ENCODE measurements around the gene CCN5.
A peak's percentile ranks its signal among the peaks of the same experiment; 100 is the strongest.

The CCN5 gene

DNA sequence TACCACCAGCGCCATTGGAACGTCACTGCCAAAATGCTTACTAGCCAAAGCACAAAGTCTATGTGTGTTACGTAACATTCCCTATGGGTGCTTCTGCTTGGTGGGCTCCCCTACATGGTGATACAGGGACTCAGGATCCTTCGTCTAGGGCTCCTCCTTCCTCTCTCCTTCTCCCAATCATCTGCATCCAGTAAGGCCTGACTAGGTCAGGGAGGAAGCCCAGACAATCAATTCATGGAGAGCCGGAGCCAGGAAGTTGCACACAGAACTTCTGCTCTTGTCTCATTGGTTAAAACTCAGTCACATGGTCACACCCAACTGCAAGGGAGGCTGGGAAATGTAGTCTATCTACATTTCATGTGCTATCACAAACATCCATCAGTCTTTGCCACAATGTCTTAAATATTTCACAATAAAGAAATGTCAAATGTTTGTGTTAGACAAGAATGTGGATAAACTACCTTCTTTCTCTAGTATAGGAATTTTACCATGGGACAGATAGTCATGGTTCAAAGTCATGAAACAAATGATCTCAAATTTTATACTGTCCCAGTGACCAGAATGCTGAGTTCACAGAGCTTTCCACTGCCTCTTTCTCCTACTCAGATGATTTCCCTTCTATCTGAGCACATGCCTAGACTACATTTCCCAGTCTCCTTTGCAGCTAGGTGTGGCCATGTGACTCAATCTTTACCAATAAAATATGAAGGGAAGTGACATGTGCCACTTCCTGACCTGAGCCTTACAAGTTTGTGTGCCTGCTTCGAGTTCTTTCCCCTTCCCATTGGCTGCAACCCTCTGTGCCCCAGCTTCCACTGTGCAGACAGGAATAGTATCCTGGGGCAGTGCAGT is 21.2 kb downstream of the CCN5 start:
- TF ChIP-seq CTCF (conservative IDR thresholded peaks at IDR 0.05; ENCODE audit: low read depth, low read length) = peak; percentile 11
- DNase-seq (ENCODE audit: low read depth) = peak; percentile 93
- H3K4me3 ChIP-seq (ENCODE audit: low read depth, low read length) = peak overlapping the region; percentile 14

DNA sequence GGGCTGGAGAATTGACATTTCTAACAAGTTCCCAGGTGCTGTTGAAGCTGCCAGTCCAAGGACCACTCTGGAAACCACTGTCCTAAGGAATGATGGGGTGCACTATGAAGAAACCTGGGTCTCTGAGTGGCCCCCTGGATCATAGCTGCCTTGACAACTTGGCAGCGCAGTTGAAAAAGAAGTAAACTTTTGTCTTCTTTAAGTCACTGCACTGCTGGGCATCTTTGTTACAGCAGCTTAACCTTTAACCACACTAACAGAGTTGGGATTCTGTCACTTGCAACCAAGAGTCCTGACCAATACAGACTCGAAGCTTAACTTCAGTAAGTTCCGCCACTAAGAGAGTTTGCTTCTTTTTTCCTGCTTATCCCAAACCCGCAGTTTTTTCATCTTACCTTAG is 21.9 kb downstream of the CCN5 start:
- no peak for TF ChIP-seq CTCF (conservative IDR thresholded peaks at IDR 0.05; ENCODE audit: low read depth, low read length)
- no peak overlapping the region for H3K4me3 ChIP-seq (ENCODE audit: low read depth, low read length)
- no peak for DNase-seq (ENCODE audit: low read depth)

DNA sequence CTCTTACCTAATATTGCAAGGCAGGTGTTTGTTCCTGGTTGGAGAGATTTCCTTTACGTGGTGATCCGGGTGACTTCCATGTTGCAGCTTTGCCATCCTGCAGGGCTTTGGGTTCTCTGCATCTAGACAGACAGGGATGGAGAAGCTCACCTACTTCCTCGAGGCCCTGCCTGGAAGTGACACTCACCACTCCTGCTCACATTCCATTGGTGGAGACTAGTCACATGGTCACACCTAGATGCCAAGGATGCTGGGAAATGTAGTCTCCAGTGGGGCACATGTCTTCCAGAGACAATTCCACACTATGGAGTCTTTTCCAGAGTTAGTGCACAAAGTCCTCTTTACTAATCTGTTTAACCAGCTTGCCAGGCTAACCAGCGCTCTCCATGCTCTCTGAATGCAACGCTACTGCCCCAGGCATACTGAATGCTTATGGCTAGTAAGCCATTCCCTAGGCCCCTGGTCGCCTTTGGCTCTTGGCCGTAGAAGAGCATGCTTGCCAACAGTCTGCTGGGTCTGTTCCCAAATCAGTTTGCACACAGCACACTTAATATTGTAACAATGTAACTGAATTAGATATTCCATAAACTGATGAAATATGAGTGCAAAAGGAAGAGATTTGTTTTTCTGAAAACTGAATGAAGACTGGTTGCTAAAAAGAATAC is 23.8 kb downstream of the CCN5 start:
- no peak for TF ChIP-seq CTCF (conservative IDR thresholded peaks at IDR 0.05; ENCODE audit: low read depth, low read length)
- peak; percentile 82 for DNase-seq (ENCODE audit: low read depth)
- no peak overlapping the region for H3K4me3 ChIP-seq (ENCODE audit: low read depth, low read length)

DNA sequence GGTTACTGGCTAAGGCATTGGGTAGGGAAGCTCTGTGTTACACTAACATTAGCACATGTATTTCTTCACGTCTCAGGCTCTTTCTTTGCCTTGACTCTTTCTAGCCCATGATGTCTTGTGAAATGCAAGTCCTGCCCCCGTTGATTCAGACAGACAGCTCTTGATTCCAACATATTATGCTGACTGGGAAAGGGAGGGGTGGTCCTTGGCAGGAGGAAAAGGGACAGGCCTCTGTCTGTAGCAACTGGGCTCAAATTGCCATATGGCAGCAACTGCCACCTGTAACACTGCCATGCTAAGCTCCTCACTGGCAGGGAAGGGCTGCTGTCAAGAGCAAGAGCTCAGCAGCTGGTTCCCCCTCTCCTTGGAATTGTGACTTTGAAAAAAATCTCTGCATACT is 24.8 kb downstream of the CCN5 start:
- TF ChIP-seq CTCF (conservative IDR thresholded peaks at IDR 0.05; ENCODE audit: low read depth, low read length) = no peak
- DNase-seq (ENCODE audit: low read depth) = no peak
- no peak overlapping the region for H3K4me3 ChIP-seq (ENCODE audit: low read depth, low read length)

- TF ChIP-seq CTCF (conservative IDR thresholded peaks at IDR 0.05; ENCODE audit: low read depth, low read length) = no peak
- no peak overlapping the region for H3K4me3 ChIP-seq (ENCODE audit: low read depth, low read length)
- DNase-seq (ENCODE audit: low read depth) = no peak
Observed at GRCh38 chr20:44742304-44743079, 27.3 kb downstream of the CCN5 start.

DNA sequence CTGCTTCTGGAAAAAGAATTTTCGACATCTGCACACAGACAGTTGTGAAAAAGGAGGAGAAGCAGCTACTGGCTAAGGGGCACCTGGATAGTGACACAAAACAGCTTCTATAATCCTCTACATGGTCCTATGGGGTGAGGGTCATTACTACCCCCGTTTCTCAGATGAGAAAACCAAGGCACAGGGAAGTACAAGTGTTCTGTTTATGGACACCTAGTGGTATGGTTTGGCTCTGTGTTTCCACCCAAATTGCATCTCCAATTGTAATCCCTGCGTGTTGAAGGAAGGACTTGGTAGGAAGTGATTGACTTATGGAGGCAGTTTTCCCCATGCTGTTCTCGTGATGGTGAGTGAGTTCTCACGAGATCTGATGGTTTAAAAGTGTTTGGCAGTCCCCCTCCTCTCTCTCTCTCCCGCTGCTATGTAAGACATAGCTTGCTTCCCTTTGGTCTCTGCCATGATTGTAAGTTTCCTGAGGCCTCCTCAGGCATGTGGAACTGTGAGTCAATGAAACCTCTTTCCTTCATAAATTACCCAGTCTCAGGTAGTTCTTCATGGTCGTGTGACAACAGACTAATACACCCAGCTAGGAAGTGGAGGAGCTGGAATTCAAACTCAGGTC is 28.0 kb downstream of the CCN5 start:
- no peak for TF ChIP-seq CTCF (conservative IDR thresholded peaks at IDR 0.05; ENCODE audit: low read depth, low read length)
- no peak overlapping the region for H3K4me3 ChIP-seq (ENCODE audit: low read depth, low read length)
- no peak for DNase-seq (ENCODE audit: low read depth)

All from choroid plexus epithelial cell (primary cell).